IMR-90 (cell line): ENCODE measurements around the gene CFAP97. TPM values are rescaled to one million over a fixed set of nuclear protein-coding genes. Genes with fewer than 3 reads are reported as not detected.

ENCODE experiments used
- ATAC-seq: fragments of 200-7000 bp; cut with Tn5 transposase; 2 replicates; pipeline ENCODE4 v1.9.1; 2020; ENCODE audit warnings: low read depth, mild to moderate bottlenecking, moderate library complexity
- BruUV-seq: library from RNA; stranded (reverse); fragments of 400-500 nt; replicated peaks from 2 replicates; lab custom pipeline; 2021; lab: Mats Ljungman, UMichigan
- CTCF ChIA-PET: fragments of 300-600 bp; formaldehyde crosslinking; extraction: SDS; loops from one replicate; lab custom pipeline; 2021; ENCODE audit warnings: antibody characterized with exemption; lab: Yijun Ruan, JAX
- POLR2A ChIA-PET: fragments of 300-600 bp; sonication (Branson Sonifier 250); formaldehyde crosslinking; loops from one replicate; lab custom pipeline; 2022; ENCODE audit warnings: antibody characterized with exemption; ENCODE audit not compliant: unreplicated experiment; lab: Charles Lee
- DNase-seq: peaks from one replicate; pipeline ENCODE4 v3.0.0; 2013
- H2AFZ ChIP-seq: replicated peaks from 2 replicates; pipeline ENCODE3; 2013; ENCODE audit warnings: low read length, mild to moderate bottlenecking; ENCODE audit not compliant: poor library complexity
- H2AK5ac ChIP-seq: 2 replicates; pipeline ENCODE4 v1.6.1; 2013; ENCODE audit warnings: low read depth, low read length, inconsistent platforms
- H2AK9ac ChIP-seq: replicated peaks from 2 replicates; pipeline ENCODE3; 2013; ENCODE audit warnings: mild to moderate bottlenecking, low read depth, low read length, moderate library complexity; ENCODE audit not compliant: poor library complexity
- H2BK120ac ChIP-seq: 2 replicates; pipeline ENCODE4 v1.6.1; 2013; ENCODE audit warnings: low read depth, low read length, inconsistent platforms
- H2BK15ac ChIP-seq: 3 replicates; pipeline ENCODE4 v1.6.1; 2013; ENCODE audit warnings: low read depth, low read length, inconsistent platforms
- H2BK20ac ChIP-seq: 2 replicates; pipeline ENCODE4 v1.6.1; 2013; ENCODE audit warnings: low read depth, mild to moderate bottlenecking, inconsistent platforms, low read length, moderate library complexity
- H2BK5ac ChIP-seq: 2 replicates; pipeline ENCODE4 v1.6.1; 2013; ENCODE audit warnings: mild to moderate bottlenecking, low read depth, low read length, inconsistent platforms; ENCODE audit not compliant: poor library complexity, severe bottlenecking
- H3K14ac ChIP-seq: replicated peaks from 2 replicates; pipeline ENCODE4 v1.6.1; 2013; ENCODE audit warnings: low read depth, low read length, inconsistent platforms
- H3K18ac ChIP-seq: 2 replicates; pipeline ENCODE4 v1.6.1; 2013; ENCODE audit warnings: low read depth, low read length, control low read depth
- H3K23ac ChIP-seq: 2 replicates; pipeline ENCODE4 v1.6.1; 2013; ENCODE audit warnings: low read depth, low read length, inconsistent platforms
- H3K27ac ChIP-seq: 2 replicates; pipeline ENCODE4 v1.5.1; 2013; ENCODE audit warnings: mild to moderate bottlenecking, control low read depth, low read length; ENCODE audit not compliant: insufficient read depth
- H3K27me3 ChIP-seq: 2 replicates; pipeline ENCODE4 v1.6.1; 2013; ENCODE audit warnings: low read length; ENCODE audit not compliant: control insufficient read depth, insufficient read depth
- H3K36me3 ChIP-seq: 2 replicates; pipeline ENCODE4 v1.6.1; 2013; ENCODE audit warnings: low read length, mixed read lengths; ENCODE audit not compliant: control insufficient read depth, insufficient read depth
- H3K4ac ChIP-seq: 2 replicates; pipeline ENCODE4 v1.6.1; 2013; ENCODE audit warnings: low read depth, low read length, inconsistent platforms
- H3K4me1 ChIP-seq: 2 replicates; pipeline ENCODE4 v1.6.1; 2013; ENCODE audit warnings: low read length, mixed read lengths; ENCODE audit not compliant: control insufficient read depth, insufficient read depth
- H3K4me2 ChIP-seq: 2 replicates; pipeline ENCODE4 v1.6.1; 2013; ENCODE audit warnings: low read depth, mild to moderate bottlenecking, control low read depth, low read length, moderate library complexity
- H3K4me3 ChIP-seq: 2 replicates; pipeline ENCODE4 v1.5.1; 2013; ENCODE audit warnings: low read depth, mild to moderate bottlenecking, control low read depth, low read length, moderate library complexity; ENCODE audit not compliant: insufficient read depth
- H3K56ac ChIP-seq: 2 replicates; pipeline ENCODE4 v1.6.1; 2013; ENCODE audit warnings: low read length, inconsistent platforms; ENCODE audit not compliant: insufficient read depth; ENCODE audit errors: extremely low read depth
- H3K79me1 ChIP-seq, 2 experiments: 2 replicates each; pipeline ENCODE4 v1.6.1; 2013; ENCODE audit warnings: low read length in 2 of 2, inconsistent platforms in 1 of 2, low read depth in 1 of 2
- H3K9ac ChIP-seq: 2 replicates; pipeline ENCODE4 v1.6.1; 2013; ENCODE audit warnings: low read depth, low read length, control low read depth
- H3K9me1 ChIP-seq: 2 replicates; pipeline ENCODE4 v1.6.1; 2013; ENCODE audit warnings: low read length, inconsistent platforms; ENCODE audit not compliant: insufficient read depth
- H3K9me3 ChIP-seq: 2 replicates; pipeline ENCODE4 v1.6.1; 2013; ENCODE audit warnings: low read length; ENCODE audit not compliant: control insufficient read depth, insufficient read depth
- H4K20me1 ChIP-seq: 2 replicates; pipeline ENCODE4 v1.6.1; 2013; ENCODE audit warnings: low read length, inconsistent platforms; ENCODE audit not compliant: insufficient read depth
- H4K5ac ChIP-seq: 2 replicates; pipeline ENCODE4 v1.6.1; 2013; ENCODE audit warnings: mild to moderate bottlenecking, low read depth, low read length, control low read depth
- H4K8ac ChIP-seq, 2 experiments: 2 replicates each; pipeline ENCODE4 v1.6.1; 2013; ENCODE audit warnings: low read depth in 2 of 2, low read length in 2 of 2, control low read depth in 1 of 2, inconsistent platforms in 1 of 2
- H4K91ac ChIP-seq: 2 replicates; pipeline ENCODE4 v1.6.1; 2013; ENCODE audit warnings: low read depth, low read length, inconsistent platforms; ENCODE audit not compliant: insufficient read depth
- BHLHE40 ChIP-seq: fragments of 150-350 bp; IDR thresholded peaks from 2 replicates; pipeline ENCODE4 v1.6.1; 2016; ENCODE audit warnings: mild to moderate bottlenecking, low read depth, low read length
- CEBPB ChIP-seq: IDR thresholded peaks from 2 replicates; pipeline ENCODE4 v1.6.1; 2012; ENCODE audit warnings: low read depth, low read length, improper control_type of control experiment
- CHD1 ChIP-seq: IDR thresholded peaks from 2 replicates; pipeline ENCODE4 v1.6.1; 2012; ENCODE audit warnings: low read depth, low read length, improper control_type of control experiment
- ELK1 ChIP-seq: fragments of 150-350 bp; IDR thresholded peaks from 2 replicates; pipeline ENCODE4 v1.6.1; 2016; ENCODE audit warnings: low read depth, mild to moderate bottlenecking, low read length, moderate library complexity, borderline replicate concordance
- FOS ChIP-seq: fragments of 150-350 bp; IDR thresholded peaks from 2 replicates; pipeline ENCODE4 v1.6.1; 2016; ENCODE audit warnings: low read depth, low read length
- MAFK ChIP-seq: IDR thresholded peaks from 2 replicates; pipeline ENCODE4 v1.6.1; 2012; ENCODE audit warnings: low read depth, low read length, improper control_type of control experiment
- MAZ ChIP-seq: IDR thresholded peaks from 2 replicates; pipeline ENCODE4 v1.6.1; 2012; ENCODE audit warnings: low read depth, mild to moderate bottlenecking, low read length, improper control_type of control experiment, moderate library complexity, borderline replicate concordance
- MXI1 ChIP-seq: IDR thresholded peaks from 2 replicates; pipeline ENCODE4 v1.6.1; 2012; ENCODE audit warnings: low read depth, mild to moderate bottlenecking, low read length, moderate library complexity, borderline replicate concordance
- NFE2L2 ChIP-seq: fragments of 150-350 bp; IDR thresholded peaks from 2 replicates; pipeline ENCODE4 v1.6.1; 2016; ENCODE audit warnings: low read depth, mild to moderate bottlenecking, low read length
- POLR2A ChIP-seq: IDR thresholded peaks from 2 replicates; pipeline ENCODE4 v1.6.1; 2012; ENCODE audit warnings: mild to moderate bottlenecking, low read depth, low read length
- RAD21 ChIP-seq: IDR thresholded peaks from 2 replicates; pipeline ENCODE4 v1.6.1; 2012; ENCODE audit warnings: low read length, improper control_type of control experiment
- RCOR1 ChIP-seq: IDR thresholded peaks from 2 replicates; pipeline ENCODE4 v1.6.1; 2012; ENCODE audit warnings: mild to moderate bottlenecking, low read length, improper control_type of control experiment; ENCODE audit not compliant: insufficient replicate concordance
- RFX5 ChIP-seq: IDR thresholded peaks from 2 replicates; pipeline ENCODE4 v1.8.0; 2012; ENCODE audit warnings: low read depth, mild to moderate bottlenecking, low read length, moderate library complexity
- SMC3 ChIP-seq: fragments of 150-350 bp; IDR thresholded peaks from 2 replicates; pipeline ENCODE4 v1.6.1; 2016; ENCODE audit warnings: low read depth, mild to moderate bottlenecking, antibody characterized with exemption, low read length, moderate library complexity
- WGBS, 2 experiments: methylation state at CpG; one replicate each; pipeline versions ENCODE4 v1.1.5 to v1.1.7; 2013; ENCODE audit warnings: missing lambda C conversion rate in 2 of 2; ENCODE audit not compliant: insufficient read length in 1 of 2; ENCODE audit errors: extremely low coverage in 2 of 2; 5-methylcytosine and 5-hydroxymethylcytosine counted together
- dilution Hi-C: fragments of 300-500 bp; cut with HindIII; formaldehyde crosslinking; loops from one replicate; pipeline ENCODE4 v1.14.3; 2018; ENCODE audit warnings: low sequenced_read_pairs; ENCODE audit not compliant: unreplicated experiment
- in situ Hi-C: fragments of 300-500 bp; cut with MboI; formaldehyde crosslinking; loops from 3 replicates; pipeline ENCODE4 v1.14.3; 2019; ENCODE audit warnings: low sequenced_read_pairs, inconsistent platforms, mixed read lengths
- intact Hi-C: fragments of 100-400 bp; cut with micrococcal nuclease; formaldehyde crosslinking; loops from 2 replicates; pipeline ENCODE4 v1.10.0; 2022
- polyA plus RNA-seq, 3 experiments: library from polyadenylated mRNA; depleted of rRNA; stranded (reverse); fragments of >200 nt; gene quantifications; 2 replicates each; pipeline ENCODE4 v1.2.3, GENCODE V29; 2012; ENCODE audit warnings: low replicate concordance in 1 of 3
- total RNA-seq: library from RNA; depleted of rRNA; stranded (reverse); fragments of >200 nt; gene quantifications from 2 replicates; pipeline ENCODE4 v1.2.3, GENCODE V29; 2012
- TF ChIP-seq, protein P1 (sequence below): conservative IDR thresholded peaks from 2 replicates; pipeline ENCODE4 v1.5.1; 2012; ENCODE audit warnings: mild to moderate bottlenecking, low read depth, low read length, improper control_type of control experiment

The CFAP97 gene
- total and polyA plus RNA-seq, 2 of the 4 experiments (the other 2 are of a cell fraction), result 14.5 to 16.0 TPM

DNA sequence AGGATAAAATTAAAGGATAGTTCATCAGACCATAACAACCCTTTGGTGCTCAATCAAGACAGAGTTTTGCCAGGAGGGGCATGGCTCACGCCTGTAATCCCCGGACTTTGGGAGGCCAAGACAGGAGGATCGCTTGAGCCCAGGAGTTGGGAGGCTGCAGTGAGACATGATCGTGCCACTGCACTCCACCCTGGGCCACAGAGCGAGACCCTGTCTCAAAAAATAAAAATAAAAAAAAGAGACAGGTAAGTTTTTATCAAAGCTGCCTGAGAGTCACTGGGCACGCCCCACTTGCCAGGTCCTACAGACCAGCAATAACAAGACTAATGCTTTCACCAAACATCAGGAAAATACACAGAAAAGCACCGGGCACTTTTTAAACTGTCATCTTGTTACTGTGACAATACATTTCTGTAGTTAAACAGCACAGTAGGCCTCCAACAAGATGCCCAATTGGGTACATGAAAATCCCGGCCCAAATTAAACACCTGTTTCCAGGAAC, 765 bp downstream of the CFAP97 start:
- peak overlapping the region; percentile 97 for H2AFZ ChIP-seq
- H2BK15ac ChIP-seq, result no peak overlapping the region; the same call in 2 of the 3 replicates
- H3K4ac ChIP-seq, result peak overlapping the region; percentile 78
- H3K9me1 ChIP-seq, result no peaks in the 10 kb centered on the region
- peak overlapping the region; percentile 62 for H3K4me3 ChIP-seq
- no peak overlapping the region for H2BK20ac ChIP-seq
- H3K79me1 ChIP-seq, result peaks cover 13 to 35% of the 10 kb centered on the region in 2 experiments
- DNase-seq, result no peak
- H4K20me1 ChIP-seq, result no peaks in the 10 kb centered on the region
- H2AK5ac ChIP-seq, result peak overlapping the region; percentile 38; the same call in 1 of the 2 replicates
- no peak overlapping the region for H4K5ac ChIP-seq
- H3K27ac ChIP-seq, result peak overlapping the region; percentile 22
- ChIA-PET POLR2A (no interaction called here), CTCF (no interaction called here)
- intact Hi-C loops (no loop called here), dilution Hi-C loops (no loop called here), in situ Hi-C loops (loop anchor here (5.0 kb wide), 1 partner anchor 189 kb away; no protein-coding TSS in a partner anchor)
- H2AK9ac ChIP-seq, result peak overlapping the region; percentile 65
- peak overlapping the region; percentile 77 to 97 for H4K8ac ChIP-seq
- H3K36me3 ChIP-seq, result no peaks in the 10 kb centered on the region; the same call in 1 of the 2 replicates
- peaks cover 5% of the 10 kb centered on the region for H3K4me1 ChIP-seq
- WGBS, 2 experiments, result 94% methylated on average over 3 of the region's 8 CpGs; no CpG with 5 or more reads in 1 of the 2 experiments
- H3K4me2 ChIP-seq, result peak overlapping the region; percentile 70
- BruUV-seq, result TSS peak; percentile 35
- peak overlapping the region; percentile 57 for H3K9ac ChIP-seq
- TF ChIP-seq, protein P1, sequence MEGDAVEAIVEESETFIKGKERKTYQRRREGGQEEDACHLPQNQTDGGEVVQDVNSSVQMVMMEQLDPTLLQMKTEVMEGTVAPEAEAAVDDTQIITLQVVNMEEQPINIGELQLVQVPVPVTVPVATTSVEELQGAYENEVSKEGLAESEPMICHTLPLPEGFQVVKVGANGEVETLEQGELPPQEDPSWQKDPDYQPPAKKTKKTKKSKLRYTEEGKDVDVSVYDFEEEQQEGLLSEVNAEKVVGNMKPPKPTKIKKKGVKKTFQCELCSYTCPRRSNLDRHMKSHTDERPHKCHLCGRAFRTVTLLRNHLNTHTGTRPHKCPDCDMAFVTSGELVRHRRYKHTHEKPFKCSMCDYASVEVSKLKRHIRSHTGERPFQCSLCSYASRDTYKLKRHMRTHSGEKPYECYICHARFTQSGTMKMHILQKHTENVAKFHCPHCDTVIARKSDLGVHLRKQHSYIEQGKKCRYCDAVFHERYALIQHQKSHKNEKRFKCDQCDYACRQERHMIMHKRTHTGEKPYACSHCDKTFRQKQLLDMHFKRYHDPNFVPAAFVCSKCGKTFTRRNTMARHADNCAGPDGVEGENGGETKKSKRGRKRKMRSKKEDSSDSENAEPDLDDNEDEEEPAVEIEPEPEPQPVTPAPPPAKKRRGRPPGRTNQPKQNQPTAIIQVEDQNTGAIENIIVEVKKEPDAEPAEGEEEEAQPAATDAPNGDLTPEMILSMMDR, result no peak
- TF ChIP-seq CHD1 (no peak), RFX5 (no peak), CEBPB (no peak), MXI1 (no peak), SMC3 (no peak), ELK1 (no peak), POLR2A (no peak), RAD21 (no peak), RCOR1 (no peak), BHLHE40 (no peak), MAFK (no peak), NFE2L2 (no peak), MAZ (no peak), FOS (no peak)
- H3K23ac ChIP-seq, result peak overlapping the region; percentile 74
- H3K9me3 ChIP-seq, result no peaks in the 10 kb centered on the region
- peak overlapping the region; percentile 11; the same call in 1 of the 2 replicates for H2BK120ac ChIP-seq
- peak overlapping the region; percentile 84 for H3K14ac ChIP-seq
- no peak for ATAC-seq
- H3K56ac ChIP-seq, result peak overlapping the region; percentile 61; the same call in 1 of the 2 replicates
- peak overlapping the region; percentile 73 for H4K91ac ChIP-seq
- H3K27me3 ChIP-seq, result no peaks in the 10 kb centered on the region
- no peak overlapping the region for H3K18ac ChIP-seq
- no peak overlapping the region for H2BK5ac ChIP-seq
